Lung (tissue), 12 donors: Measurements from ENCODE around the gene PLA2G2D. TPM values are rescaled to one million over a fixed set of nuclear protein-coding genes. Genes with fewer than 3 reads are reported as not detected.
A peak's percentile ranks its signal among the peaks of the same experiment; 100 is the strongest.

ENCODE experiments used
- ATAC-seq: fragments of 200-7000 bp; cut with Tn5 transposase; one replicate; pipeline ENCODE4 v1.9.1; 2020; ENCODE audit warnings: moderate number of reproducible peaks; ENCODE audit not compliant: insufficient read depth, low FRiP score
- DNase-seq, 3 donors: peaks; one replicate each; pipeline ENCODE4 v3.0.0-alpha.2; 2013 to 2017
- H3K27ac ChIP-seq, 2 donors: one replicate each; pipeline ENCODE4 v1.5.1; 2013; ENCODE audit warnings: mild to moderate bottlenecking in 2 of 2, moderate library complexity in 2 of 2, control low read depth in 1 of 2, inconsistent platforms in 1 of 2, low read depth in 1 of 2, low read length in 1 of 2
- H3K27me3 ChIP-seq, 3 donors: one replicate each; pipeline ENCODE4 v1.5.1; 2013; ENCODE audit warnings: low read length in 2 of 3; ENCODE audit not compliant: control insufficient read depth in 3 of 3, insufficient read depth in 3 of 3
- H3K36me3 ChIP-seq, 4 donors: one replicate each; pipeline ENCODE4 v1.5.1; 2013; ENCODE audit warnings: low read length in 4 of 4, mild to moderate bottlenecking in 1 of 4, moderate library complexity in 1 of 4; ENCODE audit not compliant: control insufficient read depth in 4 of 4, insufficient read depth in 4 of 4
- H3K4me1 ChIP-seq, 5 donors: one replicate each; pipeline ENCODE4 v1.5.1; 2013; ENCODE audit warnings: low read length in 5 of 5, mild to moderate bottlenecking in 2 of 5, moderate library complexity in 1 of 5; ENCODE audit not compliant: control insufficient read depth in 5 of 5, insufficient read depth in 5 of 5
- H3K4me3 ChIP-seq: one replicate; pipeline ENCODE4 v1.5.1; 2013; ENCODE audit warnings: mild to moderate bottlenecking, control low read depth, moderate library complexity
- H3K9ac ChIP-seq, 2 donors: one replicate each; pipeline ENCODE4 v1.5.1; 2013; ENCODE audit warnings: low read length in 2 of 2, control low read depth in 1 of 2; ENCODE audit not compliant: insufficient read depth in 1 of 2
- H3K9me3 ChIP-seq, 4 donors: one replicate each; pipeline ENCODE4 v1.5.1; 2013; ENCODE audit warnings: low read length in 3 of 4, mild to moderate bottlenecking in 1 of 4, moderate library complexity in 1 of 4; ENCODE audit not compliant: control insufficient read depth in 4 of 4, insufficient read depth in 3 of 4
- CTCF ChIP-seq: IDR thresholded peaks from 2 replicates; pipeline ENCODE4 v1.5.1; 2012; ENCODE audit warnings: mild to moderate bottlenecking; ENCODE audit errors: control extremely low read depth, extremely low read depth
- WGBS, 2 donors: extraction: QIAGEN DNeasy Blood & Tissue Kit; methylation state at CpG; one replicate each; pipeline ENCODE4 v1.1.7; 2013; 5-methylcytosine and 5-hydroxymethylcytosine counted together
- polyA plus RNA-seq, 2 donors: library from polyadenylated mRNA; stranded (reverse); fragments of 200-250 nt; gene quantifications; one replicate each; pipeline ENCODE4 v1.2.1, GENCODE V29; 2013
- total RNA-seq, 2 donors: library from RNA; depleted of rRNA in 1 of 2; stranded (reverse); fragments of >200 nt in 1 of 2; gene quantifications; one replicate each; pipeline ENCODE4 v1.2.1, GENCODE V29; 2014 to 2021
- donor health status: control.
- donor health status: control.
- donor health status: Bipolar disorder and iron deficiency.
- donor health status: healthy.
- donor health status: DM: yes; HTN: yes; CAD: no.

The PLA2G2D gene
- total and polyA plus RNA-seq, 4 donors, result 0.06 to 0.57 (median 0.06) TPM; not detected in 1

- TF ChIP-seq CTCF, result no peak
- Histone ChIP-seq H3K9me3 (no peaks in the 10 kb centered on the region), H3K4me1 (peaks cover 0 to 9% (median 0%) of the 10 kb centered on the region in 5 donors), H3K27me3 (peaks cover 0 to 6% (median 3%) of the 10 kb centered on the region in 3 donors), H3K36me3 (no peaks in the 10 kb centered on the region), H3K4me3 (no peak overlapping the region), H3K9ac (no peak overlapping the region), H3K27ac (no peak overlapping the region)
- DNase-seq (no peak), ATAC-seq (no peak)
- WGBS, 2 donors, result 90 to 92% methylated on average over 10 of the region's 10 CpGs
Observed at GRCh38 chr1:20126806-20127440, 7.6 kb upstream of the PLA2G2D start.

- peaks cover 0 to 13% (median 3%) of the 10 kb centered on the region in 3 donors for H3K27me3 ChIP-seq
- TF ChIP-seq CTCF, result no peak
- ATAC-seq, result peak; percentile 70
- no peaks in the 10 kb centered on the region for H3K36me3 ChIP-seq
- H3K9me3 ChIP-seq, result no peaks in the 10 kb centered on the region
- peaks cover 0 to 9% (median 0%) of the 10 kb centered on the region in 5 donors for H3K4me1 ChIP-seq
- no peak overlapping the region for H3K4me3 ChIP-seq
- H3K9ac ChIP-seq, result no peak overlapping the region
- no peak overlapping the region for H3K27ac ChIP-seq
- WGBS, 2 donors, result 57 to 79% methylated on average over 9 of the region's 9 CpGs
- peak in 2 of 3 donors; percentile 6 to 40 for DNase-seq
Observed at GRCh38 chr1:20126041-20126805, 6.9 kb upstream of the PLA2G2D start.

GRCh38 chr1:20125100-20125499 lies 5.8 kb upstream of the PLA2G2D start:
- DNase-seq (no peak), ATAC-seq (no peak)
- Histone ChIP-seq H3K9me3 (no peaks in the 10 kb centered on the region), H3K9ac (no peak overlapping the region), H3K27ac (no peak overlapping the region), H3K4me1 (peaks cover 0 to 9% (median 0%) of the 10 kb centered on the region in 5 donors), H3K4me3 (no peak overlapping the region), H3K27me3 (peaks cover 0 to 17% (median 3%) of the 10 kb centered on the region in 3 donors), H3K36me3 (no peaks in the 10 kb centered on the region)
- no peak for TF ChIP-seq CTCF
- 79 to 81% methylated on average over 10 of the region's 10 CpGs for WGBS, 2 donors
